Measurements from ENCODE around the gene SOX18. TPM values are rescaled to one million over a fixed set of nuclear protein-coding genes. Genes with fewer than 3 reads are reported as not detected.

SOX18 gene
- total and polyA plus RNA-seq, 2 of the 8 experiments (the other 6 are each of a cell fraction or from before 2014, with no cell fraction given) = 0.09 TPM; not detected in 1

GRCh38 chr20:64092258-64093012, 43.0 kb upstream of the SOX18 start:
- no peaks in the 10 kb centered on the region for H3K79me2 ChIP-seq (ENCODE audit: control insufficient read depth in 1 of 2, insufficient read depth in 2 of 2, low read length in 2 of 2)
- CTCF ChIA-PET (ENCODE audit: partially characterized antibody) = interaction anchor here (0.9 to 4.5 kb wide), 8 partner anchors 8 to 132 kb away, joined by 3 to 28 read pairs (median 4); partner anchors contain the start of gene LKAAEAR1
- no peaks in the 10 kb centered on the region for H3K36me3 ChIP-seq (ENCODE audit: control insufficient read depth in 2 of 4, insufficient read depth in 4 of 4, low read length in 3 of 4)
- H3K9me3 ChIP-seq (ENCODE audit: insufficient read depth in 2 of 2, low read depth in 1 of 2, low read length in 1 of 2) = no peaks in the 10 kb centered on the region
- H3K23ac ChIP-seq (ENCODE audit: insufficient read length) = no peak overlapping the region
- no peak overlapping the region; the same call in 1 of the 2 replicates for H4K8ac ChIP-seq (ENCODE audit: extremely low read depth, insufficient read depth, low read length)
- no peak for DNase-seq (ENCODE audit: low read depth in 1 of 2, low spot score in 2 of 2)
- TF ChIP-seq CBX8 (IDR thresholded peaks at IDR 0.05; ENCODE audit: borderline replicate concordance, low read depth, low read length) = no peak
- H3K4ac ChIP-seq (replicated peaks; ENCODE audit: insufficient read length, low read depth, low read length) = no peak overlapping the region
- H3K4me3 ChIP-seq (ENCODE audit: extremely low read depth in 1 of 4, insufficient read depth in 2 of 4, low read depth in 3 of 4, low read length in 4 of 4) = no peak overlapping the region
- no peak overlapping the region for H4K5ac ChIP-seq (ENCODE audit: insufficient read length, low read depth, low read length)
- H2AFZ ChIP-seq (ENCODE audit: low read length) = 0 out of 2 replicates have a peak overlapping the region, but pooled peaks have one; percentile 10
- no peak overlapping the region; the same call in 1 of the 2 replicates for H2BK15ac ChIP-seq (ENCODE audit: low read length)
- H3K9ac ChIP-seq (replicated peaks in 1 of 4; ENCODE audit: extremely low read depth in 1 of 4, low read depth in 3 of 4, low read length in 3 of 4) = no peak overlapping the region
- no peak overlapping the region for H2BK120ac ChIP-seq (replicated peaks; ENCODE audit: low read depth, low read length)
- peaks cover 0 to 7% (median 2%) of the 10 kb centered on the region in 4 experiments; a peak in 3 of 7 replicates for H3K4me1 ChIP-seq (replicated peaks in 1 of 4; ENCODE audit: control insufficient read depth in 3 of 4, insufficient read depth in 4 of 4, low read length in 3 of 4)
- H3K27ac ChIP-seq (ENCODE audit: low read depth, low read length) = no peak overlapping the region
- peak overlapping the region; percentile 12 for H2BK5ac ChIP-seq (ENCODE audit: low read depth, low read length)
- no peak for FAIRE-seq
- H2AK5ac ChIP-seq (ENCODE audit: low read depth, low read length) = peak overlapping the region; percentile 94; the same call in 1 of the 2 replicates
- no peak overlapping the region for H3K56ac ChIP-seq (replicated peaks; ENCODE audit: insufficient read length, low read depth, low read length)
- peaks cover 5% of the 10 kb centered on the region; the same call in 1 of the 2 replicates for H3K23me2 ChIP-seq (ENCODE audit: low read depth, low read length)
- H2BK12ac ChIP-seq (ENCODE audit: low read depth, low read length) = peak overlapping the region; percentile 96; the same call in 1 of the 2 replicates
- H4K20me1 ChIP-seq (replicated peaks in 1 of 2; ENCODE audit: control insufficient read depth in 1 of 2, insufficient read depth in 2 of 2, low read length in 2 of 2) = peaks cover 2 to 3% of the 10 kb centered on the region in 2 experiments
- POLR2A ChIA-PET (ENCODE audit: partially characterized antibody) = interaction anchor here (1.0 to 1.2 kb wide), 2 partner anchors 11 to 12 kb away, joined by 3 to 5 read pairs; partner anchors contain the start of gene OPRL1
- H3K14ac ChIP-seq (ENCODE audit: insufficient read length) = no peak overlapping the region
- H3K79me1 ChIP-seq (ENCODE audit: low read depth, low read length) = no peaks in the 10 kb centered on the region
- peak overlapping the region; percentile 90 for H4K91ac ChIP-seq (replicated peaks; ENCODE audit: insufficient read length, low read length)
- 86% methylated on average over 27 of the region's 27 CpGs; no CpG with 5 or more reads in 1 of the 2 experiments for WGBS, 2 experiments (ENCODE audit: extremely low coverage in 1 of 2, insufficient coverage in 1 of 2, insufficient read length in 1 of 2, insufficient replicate concordance in 2 of 2, low coverage in 1 of 2, low lambda C conversion rate in 2 of 2, missing lambda C conversion rate in 1 of 2)
- no peak overlapping the region for H3K18ac ChIP-seq (ENCODE audit: extremely low read depth, low read length)
- peak overlapping the region in 1 of 2 experiments; percentile 29; a peak in 2 of 4 replicates for H3K4me2 ChIP-seq (ENCODE audit: insufficient read depth in 1 of 2, low read depth in 2 of 2, low read length in 2 of 2)
- 0 out of 2 replicates have a peak overlapping the region, but pooled peaks have one; percentile 75 for H2BK20ac ChIP-seq (ENCODE audit: low read length)
- peaks cover 0 to 2% (median 0%) of the 10 kb centered on the region in 4 experiments; a peak in 1 of 7 replicates for H3K27me3 ChIP-seq (replicated peaks in 1 of 4; ENCODE audit: control insufficient read depth in 3 of 4, extremely low read depth in 1 of 4, insufficient read depth in 3 of 4, low read length in 3 of 4)

Data from H1 (cell line).